ENCODE measurements around the gene MOG.

MOG gene

GRCh38 chr6:29678114-29678513 lies 21.2 kb downstream of the MOG start:
- DNase-seq = no peak

- DNase-seq = no peak
Measured at GRCh38 chr6:29679962-29680361, 23.1 kb downstream of the MOG start.

GRCh38 chr6:29680416-29680815 lies 23.5 kb downstream of the MOG start:
- no peak for DNase-seq

- DNase-seq = no peak
Measured at GRCh38 chr6:29680904-29681303, 24.0 kb downstream of the MOG start, which contains the start of gene ZFP57. ZFP57 (minus strand) TSS chr6:29681152; CDS start chr6:29677003, 4,149 bp downstream.

GRCh38 chr6:29681811-29682210 lies 24.9 kb downstream of the MOG start:
- DNase-seq = no peak

- DNase-seq = no peak
Measured at GRCh38 chr6:29685718-29686326, 28.9 kb downstream of the MOG start.

GRCh38 chr6:29694637-29695036 lies 37.7 kb downstream of the MOG start:
- DNase-seq = no peak

GRCh38 chr6:29696147-29697125 lies 39.5 kb downstream of the MOG start:
- peak in 1 of 2 experiments; percentile 32 for DNase-seq

GRCh38 chr6:29702519-29703103 lies 45.7 kb downstream of the MOG start:
- peak; percentile 23 to 54 for DNase-seq

GRCh38 chr6:29705389-29706231 lies 48.7 kb downstream of the MOG start:
- DNase-seq = peak; percentile 32 to 40

GRCh38 chr6:29708432-29709179 lies 51.7 kb downstream of the MOG start:
- no peak for DNase-seq

GRCh38 chr6:29709188-29709587 lies 52.3 kb downstream of the MOG start:
- no peak for DNase-seq

- DNase-seq = no peak
Measured at GRCh38 chr6:29710281-29710941, 53.5 kb downstream of the MOG start.

- DNase-seq = no peak
Measured at GRCh38 chr6:29720863-29721262, 64.0 kb downstream of the MOG start.
